Hepatocyte (in vitro differentiated cells): ENCODE data around the gene PHEX. TPM values are rescaled to one million over a fixed set of nuclear protein-coding genes. Genes with fewer than 3 reads are reported as not detected.

ENCODE experiments used
- DNase-seq: peaks from one replicate; pipeline ENCODE4 v3.0.0-alpha.2; 2016; ENCODE audit warnings: low spot score
- H2AFZ ChIP-seq: fragments of 200-600 bp; sonication (generic); 2 replicates; pipeline ENCODE4 v1.6.0; 2016; ENCODE audit warnings: antibody characterized with exemption, mild to moderate bottlenecking
- H3K27ac ChIP-seq: fragments of 200-600 bp; sonication (generic); 2 replicates; pipeline ENCODE4 v1.5.1; 2016; ENCODE audit warnings: mild to moderate bottlenecking
- H3K27me3 ChIP-seq: fragments of 200-600 bp; sonication (generic); 2 replicates; pipeline ENCODE4 v1.6.1; 2016
- H3K36me3 ChIP-seq: fragments of 200-600 bp; sonication (generic); replicated peaks from 2 replicates; pipeline ENCODE4 v1.5.1; 2016; ENCODE audit warnings: low read depth; ENCODE audit not compliant: insufficient read depth
- H3K4me1 ChIP-seq: fragments of 200-600 bp; sonication (generic); 2 replicates; pipeline ENCODE4 v1.5.1; 2016; ENCODE audit warnings: mild to moderate bottlenecking, moderate library complexity; ENCODE audit not compliant: insufficient read depth
- H3K4me2 ChIP-seq: fragments of 200-600 bp; sonication (generic); 2 replicates; pipeline ENCODE4 v1.6.0; 2016
- H3K4me3 ChIP-seq: fragments of 200-600 bp; sonication (generic); 2 replicates; pipeline ENCODE4 v1.5.1; 2016; ENCODE audit warnings: mild to moderate bottlenecking
- H3K79me2 ChIP-seq: fragments of 200-600 bp; sonication (generic); 2 replicates; pipeline ENCODE4 v1.6.0; 2017; ENCODE audit warnings: mild to moderate bottlenecking
- H3K9me2 ChIP-seq: fragments of 200-600 bp; sonication (generic); replicated peaks from 2 replicates; pipeline ENCODE4 v1.6.0; 2017; ENCODE audit warnings: mild to moderate bottlenecking; ENCODE audit not compliant: insufficient read depth
- H3K9me3 ChIP-seq: fragments of 200-600 bp; sonication (generic); 2 replicates; pipeline ENCODE4 v1.5.1; 2016; ENCODE audit warnings: low read depth, mild to moderate bottlenecking
- H4K20me1 ChIP-seq: fragments of 200-600 bp; sonication (generic); 2 replicates; pipeline ENCODE4 v1.6.0; 2016; ENCODE audit warnings: mild to moderate bottlenecking; ENCODE audit not compliant: insufficient read depth, poor library complexity, severe bottlenecking
- EZH2 ChIP-seq: fragments of 200-600 bp; sonication (generic); IDR thresholded peaks from 2 replicates; pipeline ENCODE4 v1.6.1; 2016; ENCODE audit warnings: antibody characterized with exemption, mild to moderate bottlenecking, borderline replicate concordance
- EZH2phosphoT487 ChIP-seq: fragments of 200-600 bp; sonication (generic); IDR thresholded peaks from one replicate; pipeline ENCODE4 v1.6.1; 2018; ENCODE audit warnings: antibody characterized with exemption, mild to moderate bottlenecking, low read depth, moderate library complexity; ENCODE audit not compliant: unreplicated experiment, severe bottlenecking
- WGBS: methylation state at CpG from one replicate; pipeline ENCODE4 v1.1.6; 2016; ENCODE audit warnings: low lambda C conversion rate; ENCODE audit errors: missing lambda C conversion rate; 5-methylcytosine and 5-hydroxymethylcytosine counted together
- polyA plus RNA-seq: library from polyadenylated mRNA; unstranded; fragments of >200 nt; fragmentation: Nextera tagmentation; extraction: Ambion mirVana; gene quantifications from 2 replicates; pipeline ENCODE4 v1.2.1, GENCODE V29; 2016
- total RNA-seq: library from RNA; depleted of rRNA; stranded (reverse); fragments of >200 nt; gene quantifications from 2 replicates; pipeline ENCODE4 v1.2.3, GENCODE V29; 2014
- TF ChIP-seq, protein P1 (sequence below): fragments of 200-600 bp; sonication (generic); IDR thresholded peaks from 2 replicates; pipeline ENCODE4 v1.5.1; 2016; ENCODE audit warnings: antibody characterized with exemption, mild to moderate bottlenecking; ENCODE audit not compliant: poor library complexity

Gene PHEX
- total and polyA plus RNA-seq, 2 experiments from 2014 or later, result 0.05 to 0.27 TPM

- no peak overlapping the region for H2AFZ ChIP-seq
- DNase-seq, result no peak
- H3K27ac ChIP-seq, result no peak overlapping the region
- no peak overlapping the region for H3K4me3 ChIP-seq
- 79% methylated on average over 4 of the region's 4 CpGs for WGBS
- TF ChIP-seq EZH2, result no peak
- TF ChIP-seq, protein P1, sequence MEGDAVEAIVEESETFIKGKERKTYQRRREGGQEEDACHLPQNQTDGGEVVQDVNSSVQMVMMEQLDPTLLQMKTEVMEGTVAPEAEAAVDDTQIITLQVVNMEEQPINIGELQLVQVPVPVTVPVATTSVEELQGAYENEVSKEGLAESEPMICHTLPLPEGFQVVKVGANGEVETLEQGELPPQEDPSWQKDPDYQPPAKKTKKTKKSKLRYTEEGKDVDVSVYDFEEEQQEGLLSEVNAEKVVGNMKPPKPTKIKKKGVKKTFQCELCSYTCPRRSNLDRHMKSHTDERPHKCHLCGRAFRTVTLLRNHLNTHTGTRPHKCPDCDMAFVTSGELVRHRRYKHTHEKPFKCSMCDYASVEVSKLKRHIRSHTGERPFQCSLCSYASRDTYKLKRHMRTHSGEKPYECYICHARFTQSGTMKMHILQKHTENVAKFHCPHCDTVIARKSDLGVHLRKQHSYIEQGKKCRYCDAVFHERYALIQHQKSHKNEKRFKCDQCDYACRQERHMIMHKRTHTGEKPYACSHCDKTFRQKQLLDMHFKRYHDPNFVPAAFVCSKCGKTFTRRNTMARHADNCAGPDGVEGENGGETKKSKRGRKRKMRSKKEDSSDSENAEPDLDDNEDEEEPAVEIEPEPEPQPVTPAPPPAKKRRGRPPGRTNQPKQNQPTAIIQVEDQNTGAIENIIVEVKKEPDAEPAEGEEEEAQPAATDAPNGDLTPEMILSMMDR, result no peak
- TF ChIP-seq EZH2phosphoT487, result no peak
- no peaks in the 10 kb centered on the region for H3K36me3 ChIP-seq
- H3K4me1 ChIP-seq, result no peaks in the 10 kb centered on the region
- H3K27me3 ChIP-seq, result no peaks in the 10 kb centered on the region
- H3K4me2 ChIP-seq, result no peak overlapping the region
- no peaks in the 10 kb centered on the region for H4K20me1 ChIP-seq
- no peaks in the 10 kb centered on the region for H3K9me2 ChIP-seq
- H3K9me3 ChIP-seq, result no peaks in the 10 kb centered on the region
- H3K79me2 ChIP-seq, result no peaks in the 10 kb centered on the region
These were observed 37.5 kb downstream of the PHEX start for GRCh38 chrX:22069586-22069985.

DNA sequence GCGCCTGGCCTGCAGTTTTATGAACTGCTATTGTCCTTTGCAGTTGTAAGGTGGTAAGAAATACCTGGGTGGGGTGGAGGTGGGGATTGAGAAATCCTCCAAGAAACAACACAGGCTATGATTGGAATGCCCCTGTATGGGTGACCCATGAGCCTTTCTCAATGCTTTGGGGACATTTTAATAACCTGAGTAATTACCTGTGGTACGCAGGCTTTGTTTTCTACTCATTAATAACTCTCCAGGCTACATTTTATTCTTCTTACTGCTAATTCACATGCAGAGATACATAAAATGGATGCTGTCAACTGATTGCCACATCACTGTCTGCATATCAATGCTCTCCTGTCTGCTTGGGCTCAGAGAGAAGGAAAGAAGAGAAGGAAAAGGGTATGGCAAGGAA, 41.8 kb downstream of the PHEX start:
- H3K27ac ChIP-seq, result no peak overlapping the region
- DNase-seq, result no peak
- H4K20me1 ChIP-seq, result no peaks in the 10 kb centered on the region
- no peak overlapping the region for H3K4me2 ChIP-seq
- H3K36me3 ChIP-seq, result no peaks in the 10 kb centered on the region
- H3K79me2 ChIP-seq, result no peaks in the 10 kb centered on the region
- WGBS, result 88% methylated on average over 2 of the region's 2 CpGs
- no peak overlapping the region for H2AFZ ChIP-seq
- H3K4me3 ChIP-seq, result no peak overlapping the region
- TF ChIP-seq, protein P1, result no peak
- TF ChIP-seq EZH2, result no peak
- TF ChIP-seq EZH2phosphoT487, result no peak
- H3K9me2 ChIP-seq, result no peaks in the 10 kb centered on the region
- no peaks in the 10 kb centered on the region for H3K4me1 ChIP-seq
- no peaks in the 10 kb centered on the region for H3K27me3 ChIP-seq
- no peaks in the 10 kb centered on the region for H3K9me3 ChIP-seq

DNA sequence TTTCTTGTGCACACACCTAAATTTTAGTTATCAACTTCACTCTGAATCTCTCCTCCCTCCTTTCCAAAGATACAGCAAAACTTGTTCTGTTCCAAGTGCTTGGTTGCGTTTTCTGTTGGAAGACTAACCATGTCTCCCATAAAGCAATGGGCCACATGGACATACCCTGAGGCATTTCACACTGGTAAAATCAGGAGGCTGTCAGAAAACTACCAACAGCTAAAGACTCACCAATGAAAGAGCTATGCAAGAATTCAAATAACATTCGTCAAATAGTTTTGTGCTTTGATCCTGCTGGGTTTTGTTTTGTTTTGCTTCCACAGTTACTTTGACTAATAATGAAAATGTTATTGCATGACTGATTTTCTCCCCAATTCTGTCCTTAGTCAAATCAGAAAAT, 46.0 kb downstream of the PHEX start:
- Histone ChIP-seq H3K9me2 (no peaks in the 10 kb centered on the region), H3K79me2 (no peaks in the 10 kb centered on the region), H3K4me3 (no peak overlapping the region), H3K4me2 (no peak overlapping the region), H4K20me1 (no peaks in the 10 kb centered on the region), H3K27ac (no peak overlapping the region), H3K9me3 (no peaks in the 10 kb centered on the region), H3K27me3 (no peaks in the 10 kb centered on the region), H2AFZ (no peak overlapping the region), H3K36me3 (no peaks in the 10 kb centered on the region), H3K4me1 (no peaks in the 10 kb centered on the region)
- DNase-seq, result no peak
- 75% methylated on average over 2 of the region's 2 CpGs for WGBS
- TF ChIP-seq, protein P1, result no peak
- TF ChIP-seq EZH2phosphoT487, result no peak
- no peak for TF ChIP-seq EZH2
